Fibroblast of pulmonary artery (primary cell): ENCODE data around the gene POLN.

ENCODE experiments used
- DNase-seq: peaks from one replicate; pipeline ENCODE4 v3.0.0-alpha.2; 2010; ENCODE audit warnings: low read depth
- H3K4me3 ChIP-seq: replicated peaks from 2 replicates; pipeline ENCODE4 v1.5.1; 2011; ENCODE audit warnings: low read depth, mild to moderate bottlenecking, control low read depth, low read length, moderate library complexity
- CTCF ChIP-seq: IDR thresholded peaks from 2 replicates; pipeline ENCODE4 v1.5.1; 2011; ENCODE audit warnings: mild to moderate bottlenecking, control low read depth, low read length, inconsistent platforms; ENCODE audit errors: missing control alignments

Gene POLN

GRCh38 chr4:2075987-2076907, 165.7 kb downstream of the POLN start:
- no peak overlapping the region for H3K4me3 ChIP-seq

GRCh38 chr4:2075171-2075986, 166.5 kb downstream of the POLN start:
- TF ChIP-seq CTCF = no peak
- no peak overlapping the region for H3K4me3 ChIP-seq
- no peak for DNase-seq

More at GRCh38 chr4:2075987-2076907, 165.7 kb downstream of the POLN start:
- no peak for TF ChIP-seq CTCF
- DNase-seq = no peak

- no peak for DNase-seq
- no peak overlapping the region for H3K4me3 ChIP-seq
- TF ChIP-seq CTCF = no peak
Measured at GRCh38 chr4:2074588-2074987, 167.3 kb downstream of the POLN start.

GRCh38 chr4:2073808-2074481, 168.0 kb downstream of the POLN start:
- DNase-seq = no peak
- no peak overlapping the region for H3K4me3 ChIP-seq
- TF ChIP-seq CTCF = no peak

- no peak for DNase-seq
- H3K4me3 ChIP-seq = no peak overlapping the region
- TF ChIP-seq CTCF = no peak
Measured at GRCh38 chr4:2072971-2073807, 168.7 kb downstream of the POLN start.
